Hematopoietic multipotent progenitor cell treated with erythropoietin and hydrocortisone succinate and interleukin-3 and kit ligand, for 17 days (in vitro differentiated cells): ENCODE results near the gene SPATA12.

Experiments used
- DNase-seq: peaks from one replicate; pipeline ENCODE4 v3.0.0-alpha.2; 2015; ENCODE audit warnings: low spot score

The SPATA12 gene

GRCh38 chr3:57116501-57116900, 56.0 kb downstream of the SPATA12 start:
- DNase-seq = no peak

- no peak for DNase-seq
These were observed 57.8 kb downstream of the SPATA12 start for GRCh38 chr3:57118254-57118653.

GRCh38 chr3:57120040-57120439, 59.6 kb downstream of the SPATA12 start:
- no peak for DNase-seq

- DNase-seq = no peak
These were observed 60.1 kb downstream of the SPATA12 start for GRCh38 chr3:57120451-57121174.
